Effector CD4-positive, alpha-beta T cell (primary cell): ENCODE measurements around the gene IL17REL.

Experiments
- DNase-seq: peaks from one replicate; pipeline ENCODE4 v3.0.0-alpha.2; 2020

IL17REL gene

GRCh38 chr22:49966041-49966773, 46.4 kb downstream of the IL17REL start:
- no peak for DNase-seq

- peak; percentile 11 for DNase-seq
Measured at GRCh38 chr22:49965091-49966040, 47.2 kb downstream of the IL17REL start.

GRCh38 chr22:49964136-49965090, 48.2 kb downstream of the IL17REL start:
- DNase-seq = peak; percentile 5

- DNase-seq = peak; percentile 2
Measured at GRCh38 chr22:49963647-49964026, 48.9 kb downstream of the IL17REL start.

- peak; percentile 8 for DNase-seq
Measured at GRCh38 chr22:49962751-49963646, 49.6 kb downstream of the IL17REL start.

GRCh38 chr22:49962012-49962750, 50.4 kb downstream of the IL17REL start:
- DNase-seq = peak; percentile 83

GRCh38 chr22:49961601-49962011, 51.0 kb downstream of the IL17REL start:
- DNase-seq = no peak

- peak; percentile 19 for DNase-seq
Measured at GRCh38 chr22:49961005-49961600, 51.5 kb downstream of the IL17REL start.

- DNase-seq = peak; percentile 84
Measured at GRCh38 chr22:49960159-49961004, 52.2 kb downstream of the IL17REL start, which contains the start of gene PIM3. PIM3 (plus strand) TSS chr22:49960772; CDS start chr22:49960948, 176 bp downstream.

- DNase-seq = no peak
Measured at GRCh38 chr22:49959782-49960158, 52.8 kb downstream of the IL17REL start.

- no peak for DNase-seq
Measured at GRCh38 chr22:49958931-49959781, 53.4 kb downstream of the IL17REL start.

GRCh38 chr22:49958366-49958921, 54.1 kb downstream of the IL17REL start:
- DNase-seq = no peak

- no peak for DNase-seq
Measured at GRCh38 chr22:49957826-49958365, 54.7 kb downstream of the IL17REL start.

- DNase-seq = no peak
Measured at GRCh38 chr22:49956914-49957825, 55.4 kb downstream of the IL17REL start.

GRCh38 chr22:49956418-49956770, 56.2 kb downstream of the IL17REL start:
- DNase-seq = no peak

GRCh38 chr22:49955581-49956417, 56.8 kb downstream of the IL17REL start:
- DNase-seq = no peak
